GM21367 (cell line): ENCODE measurements around the gene MGMT.

ENCODE experiments used
- ATAC-seq: cut with Tn5 transposase; IDR thresholded peaks from one replicate; pipeline ENCODE4 v1.9.1; 2021; ENCODE audit not compliant: unreplicated experiment

The MGMT gene

GRCh38 chr10:129615921-129616525, 149.0 kb downstream of the MGMT start:
- no peak for ATAC-seq

DNA sequence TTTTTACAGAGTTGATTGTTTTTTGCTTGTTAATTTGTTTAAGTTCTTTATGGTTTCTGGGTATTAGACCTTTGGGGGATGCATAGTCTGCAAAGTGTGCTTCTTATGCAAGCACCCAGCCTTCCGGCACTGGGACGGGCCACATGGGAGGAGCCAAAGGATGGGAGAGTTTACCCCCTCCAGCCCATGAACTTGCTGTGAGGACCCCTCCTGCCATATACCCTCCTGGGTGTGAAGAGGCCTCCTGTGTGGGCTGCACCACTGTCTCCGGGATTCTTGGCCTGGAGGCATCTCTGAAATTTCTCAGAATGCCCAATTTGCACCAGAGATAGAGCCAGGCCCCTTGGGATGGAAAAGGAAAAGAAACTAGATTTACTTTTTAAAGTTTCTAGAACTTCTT, 150.7 kb downstream of the MGMT start:
- no peak for ATAC-seq

DNA sequence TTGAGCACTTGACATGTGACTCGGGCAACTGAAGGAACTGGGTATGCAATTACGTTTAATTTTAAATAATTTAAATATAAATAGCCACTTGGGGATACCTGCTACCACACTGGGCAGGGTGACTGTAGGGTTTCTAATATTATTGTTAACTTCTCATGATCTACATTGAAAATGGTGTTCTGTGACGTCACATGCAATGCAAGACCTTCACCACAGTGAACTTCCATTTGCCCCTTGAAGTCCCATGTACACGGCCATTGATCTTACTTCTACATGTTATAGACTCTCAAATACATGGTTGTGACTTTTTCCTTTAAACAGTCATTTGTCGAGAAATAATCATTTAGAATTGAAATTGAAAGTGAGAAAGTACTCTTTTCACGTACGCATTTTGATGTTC, 154.0 kb downstream of the MGMT start:
- ATAC-seq, result no peak

- no peak for ATAC-seq
Measured at GRCh38 chr10:129621693-129622092, 154.7 kb downstream of the MGMT start.

GRCh38 chr10:129622291-129622690, 155.2 kb downstream of the MGMT start:
- ATAC-seq, result no peak

DNA sequence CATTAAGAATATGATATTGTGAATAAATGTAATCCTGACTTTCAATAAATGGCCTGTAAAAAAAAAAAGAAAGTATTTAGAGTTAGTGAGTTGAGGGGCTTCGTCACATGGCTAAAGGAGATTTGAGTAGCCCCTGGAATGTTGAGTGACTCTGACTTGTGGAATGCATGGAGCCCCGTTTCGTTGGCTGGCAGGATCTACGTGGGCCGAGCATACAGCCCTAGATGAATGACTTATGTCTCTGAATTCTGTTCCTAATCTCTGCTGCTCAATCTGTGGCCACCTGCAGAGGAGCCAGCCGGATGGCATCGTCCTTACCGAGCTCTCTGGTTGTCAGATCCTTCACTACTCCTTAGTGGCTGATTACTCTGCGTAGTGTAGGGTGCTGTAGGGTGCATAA, 155.7 kb downstream of the MGMT start:
- no peak for ATAC-seq

DNA sequence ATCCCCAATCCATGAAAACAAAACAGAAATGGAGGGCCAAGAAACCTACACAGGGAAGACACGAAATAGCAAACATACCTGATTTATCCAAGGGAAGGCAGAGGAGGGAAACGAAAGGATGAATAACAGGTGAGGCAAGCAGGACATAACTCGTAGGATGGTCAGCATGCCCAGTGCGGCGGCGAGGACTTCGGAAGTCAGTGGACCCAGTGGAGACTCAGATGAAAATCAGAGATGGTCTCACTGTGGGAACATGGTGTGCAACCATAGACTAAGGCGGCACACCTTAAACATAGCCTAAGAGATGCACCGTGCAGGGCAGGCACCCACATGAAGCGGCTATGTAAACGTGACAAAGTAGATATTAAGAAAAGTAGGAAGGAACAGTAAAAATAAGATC, 157.5 kb downstream of the MGMT start:
- no peak for ATAC-seq

- ATAC-seq, result no peak
Measured at GRCh38 chr10:129626309-129626708, 159.3 kb downstream of the MGMT start.

GRCh38 chr10:129626796-129627435, 159.9 kb downstream of the MGMT start:
- ATAC-seq, result no peak

DNA sequence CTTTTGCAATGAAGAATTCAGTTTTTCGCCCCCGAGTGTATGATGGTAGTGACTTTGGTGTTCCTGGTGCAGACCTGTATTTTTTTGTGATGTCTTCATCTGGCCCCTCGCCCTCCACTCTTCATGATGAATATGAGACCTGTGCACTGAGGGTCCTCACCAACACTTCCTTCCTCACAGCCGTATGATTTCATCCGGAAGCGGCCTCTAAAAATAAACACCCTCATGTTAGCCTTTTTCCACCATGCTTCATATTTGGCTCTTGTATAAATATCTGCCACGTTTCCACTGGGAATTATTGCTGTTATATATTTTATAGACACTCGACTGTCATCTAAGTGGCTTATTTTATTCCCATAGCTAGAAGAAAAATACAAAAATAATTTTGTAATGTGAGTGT, 160.4 kb downstream of the MGMT start:
- no peak for ATAC-seq

DNA sequence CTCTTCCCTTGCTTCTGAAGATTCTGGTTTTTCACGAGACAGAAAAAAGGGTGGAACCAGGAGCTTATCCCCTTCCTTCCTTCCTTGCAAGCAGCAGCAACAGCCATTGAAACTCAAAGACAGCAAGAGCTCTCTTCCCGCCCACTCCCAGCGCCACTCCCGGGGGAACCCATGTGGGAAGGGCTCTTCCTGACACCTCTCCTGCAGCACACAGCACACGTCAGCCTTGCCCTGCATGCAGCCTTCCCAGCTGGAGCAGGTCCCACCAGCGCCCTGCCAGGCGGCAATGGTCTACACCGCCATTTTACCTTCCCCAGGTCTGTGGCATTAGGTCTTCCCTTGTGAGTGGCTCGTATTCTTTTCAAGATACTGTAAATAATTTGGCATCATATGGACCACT, 161.8 kb downstream of the MGMT start:
- ATAC-seq, result no peak

GRCh38 chr10:129629911-129630310, 162.9 kb downstream of the MGMT start:
- no peak for ATAC-seq

- no peak for ATAC-seq
Measured at GRCh38 chr10:129631006-129631405, 164.0 kb downstream of the MGMT start.

DNA sequence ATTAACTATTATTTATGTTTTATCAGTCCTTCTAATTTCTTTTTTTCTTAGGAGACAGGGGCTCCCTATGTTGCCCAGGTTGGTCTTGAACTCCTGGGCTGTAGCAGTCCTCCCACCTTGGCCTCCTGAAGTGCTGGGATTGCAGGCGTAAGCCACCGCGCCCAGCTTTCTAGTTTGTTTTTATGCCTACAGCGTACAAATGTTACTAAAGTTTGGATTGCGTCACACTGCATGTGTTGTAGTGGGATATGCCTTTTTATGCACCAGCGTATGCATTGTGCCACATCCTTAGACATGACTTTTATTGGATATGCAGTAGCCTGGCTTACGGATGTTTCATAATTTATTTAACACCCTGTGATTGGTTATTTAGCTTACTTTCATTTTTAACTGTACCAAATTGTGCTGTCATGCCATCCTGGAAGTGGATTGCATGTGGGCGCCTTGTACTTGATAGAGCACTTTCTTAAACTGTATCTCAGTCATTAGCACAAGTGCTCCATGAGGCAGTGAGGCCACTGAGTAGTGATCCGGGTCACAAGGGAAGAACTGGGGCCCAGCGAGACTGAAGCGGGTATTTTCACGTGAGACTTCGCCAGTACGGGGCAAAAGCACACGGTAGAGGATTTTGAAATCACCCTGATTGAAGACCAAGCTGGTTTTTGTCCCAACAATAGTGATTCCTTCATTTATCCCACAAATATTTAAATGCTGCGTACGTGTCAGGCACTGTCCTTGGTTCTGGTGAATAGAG, 165.0 kb downstream of the MGMT start:
- ATAC-seq, result no peak

DNA sequence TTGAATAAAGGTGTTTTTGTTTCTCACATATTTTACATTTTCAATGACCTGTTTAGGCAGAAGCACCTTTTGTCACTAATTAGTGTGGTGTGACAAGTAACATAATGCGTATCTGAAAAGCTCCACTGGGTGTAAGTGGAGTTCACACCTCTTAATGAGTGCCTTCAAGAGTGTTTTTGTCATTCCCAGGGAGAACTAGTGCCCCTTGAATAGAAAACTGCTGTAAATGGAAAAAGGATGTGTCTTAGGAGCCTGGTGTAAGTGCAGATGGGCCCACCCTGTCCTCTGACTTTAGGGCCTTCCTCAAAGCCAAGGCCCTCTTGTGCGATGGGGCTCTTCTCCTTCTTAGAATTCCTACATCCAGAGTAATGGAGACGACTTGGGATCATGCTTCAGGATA, 170.0 kb downstream of the MGMT start:
- no peak for ATAC-seq

DNA sequence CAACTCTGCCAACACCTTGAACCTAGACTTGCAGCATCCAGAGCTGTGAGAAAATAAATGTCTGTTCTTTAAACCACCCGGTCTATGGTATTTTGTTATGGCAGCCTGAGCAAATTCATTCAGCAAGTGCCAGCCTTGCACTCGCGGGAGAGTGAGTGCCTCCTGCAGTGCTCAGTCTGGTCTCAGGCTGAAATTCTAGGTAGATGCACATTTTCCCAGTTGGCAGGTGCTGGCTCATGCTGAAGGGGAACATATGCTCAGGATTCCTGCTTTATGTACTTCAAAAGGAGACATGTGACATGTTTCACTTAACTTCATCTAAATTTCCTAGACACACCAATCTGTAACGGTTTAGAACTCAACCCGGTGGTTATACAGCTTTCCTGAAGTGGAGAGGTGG, 170.8 kb downstream of the MGMT start:
- no peak for ATAC-seq

DNA sequence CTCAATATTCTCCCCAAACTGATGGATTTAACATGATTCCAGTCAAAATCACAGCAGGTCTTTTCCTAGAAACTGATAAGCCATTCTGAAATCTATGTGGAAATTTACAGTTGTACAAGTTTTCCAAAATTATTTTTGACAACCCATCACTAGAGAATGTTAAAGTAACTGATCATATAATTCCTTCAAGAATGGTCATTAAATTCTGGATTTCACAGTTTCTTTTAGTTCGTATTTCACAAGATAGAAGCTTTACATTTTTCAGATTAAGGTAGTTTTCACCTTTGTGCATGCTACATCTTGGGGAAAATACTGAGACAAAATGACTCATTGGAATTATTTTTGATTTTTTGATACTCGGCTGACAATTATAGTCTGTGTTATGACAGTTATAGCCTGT, 174.3 kb downstream of the MGMT start:
- ATAC-seq, result no peak

GRCh38 chr10:129641982-129642381, 174.9 kb downstream of the MGMT start:
- no peak for ATAC-seq

DNA sequence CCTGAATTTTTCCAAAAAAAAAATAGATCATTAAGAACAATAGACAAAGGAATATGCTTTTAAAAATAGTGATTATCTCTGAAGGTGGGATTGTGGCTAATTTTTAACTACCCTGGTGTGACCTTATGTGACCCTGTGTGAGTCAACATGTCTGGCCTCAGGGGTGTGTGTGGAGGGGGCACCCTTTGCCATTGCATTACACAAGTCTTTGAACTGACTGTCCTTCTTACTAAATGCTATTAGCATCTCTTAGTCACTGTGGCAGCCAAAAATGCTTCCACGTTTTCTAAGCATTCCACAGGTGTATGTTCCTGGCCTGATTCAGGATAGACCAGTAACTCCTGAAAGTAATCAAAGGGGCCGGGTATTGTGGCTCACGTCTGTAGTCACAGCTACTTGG, 175.4 kb downstream of the MGMT start:
- no peak for ATAC-seq

DNA sequence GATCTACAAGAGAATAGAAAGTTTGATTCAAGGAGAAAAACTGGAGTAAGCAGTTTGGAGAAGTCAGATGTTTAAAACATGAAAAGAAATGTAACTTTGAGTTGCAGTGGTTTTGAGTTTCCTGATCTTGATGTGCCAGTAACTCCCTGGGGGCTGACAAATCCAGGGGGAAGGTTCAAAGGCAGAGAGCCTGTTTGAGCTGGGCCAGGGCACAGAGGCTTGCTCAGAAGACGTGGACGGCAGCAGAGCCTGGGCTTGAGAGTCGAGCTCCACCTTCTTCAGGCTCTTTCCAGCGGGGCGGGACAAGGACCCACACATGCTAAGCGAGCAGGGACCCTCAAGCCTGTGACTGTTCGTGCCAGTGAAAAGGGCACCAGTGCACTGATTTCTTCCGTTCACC, 176.2 kb downstream of the MGMT start:
- no peak for ATAC-seq

GRCh38 chr10:129645487-129645886, 178.4 kb downstream of the MGMT start:
- no peak for ATAC-seq

DNA sequence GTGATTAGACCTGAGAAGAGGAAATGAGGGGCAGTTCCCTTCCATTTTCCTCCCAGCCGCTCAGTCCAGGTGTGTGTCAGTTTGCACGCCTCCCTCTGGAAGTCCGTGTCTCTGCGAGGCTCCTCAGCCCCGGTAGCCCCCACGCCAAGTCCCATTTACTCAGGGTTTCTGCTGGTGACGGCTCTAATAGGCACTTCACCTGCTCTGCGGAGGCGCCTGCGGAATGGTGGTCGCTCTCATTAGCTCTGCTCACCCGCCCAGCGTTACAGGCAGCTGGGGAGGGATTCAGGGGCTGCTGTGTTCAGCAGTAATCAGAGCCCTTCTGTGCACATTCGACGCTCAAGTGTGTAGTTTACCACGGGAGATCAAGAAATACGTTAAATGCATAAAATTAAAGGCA, 179.9 kb downstream of the MGMT start:
- no peak for ATAC-seq
